Psoas muscle (tissue), 8 donors: ENCODE data around the gene RELL1. TPM values are rescaled to one million over a fixed set of nuclear protein-coding genes. Genes with fewer than 3 reads are reported as not detected.

Experiments used
- ATAC-seq, 4 donors: fragments of 200-7000 bp; cut with Tn5 transposase; one replicate each; pipeline ENCODE4 v1.9.1; 2020; ENCODE audit warnings: moderate library complexity in 3 of 4, mild to moderate bottlenecking in 2 of 4
- DNase-seq, 2 donors: peaks; one replicate each; pipeline ENCODE4 v3.0.0-alpha.2; 2020
- H3K27ac ChIP-seq: fragments of 200-600 bp; one replicate; pipeline ENCODE4 v1.8.0; 2022
- H3K27me3 ChIP-seq, 3 donors: fragments of 200-600 bp in 1 of 3; one replicate each; pipeline versions ENCODE4 v1.6.1 to v1.8.0; 2013 to 2022; ENCODE audit warnings: low read length in 2 of 3, mild to moderate bottlenecking in 2 of 3, moderate library complexity in 1 of 3; ENCODE audit not compliant: insufficient read depth in 3 of 3
- H3K36me3 ChIP-seq, 2 donors: fragments of 200-600 bp in 1 of 2; one replicate each; pipeline versions ENCODE4 v1.6.1 to v1.8.0; 2013 to 2022; ENCODE audit warnings: low read depth in 1 of 2, mild to moderate bottlenecking in 1 of 2, moderate library complexity in 1 of 2; ENCODE audit not compliant: insufficient read depth in 1 of 2
- H3K4me1 ChIP-seq: fragments of 200-600 bp; one replicate; pipeline ENCODE4 v1.8.0; 2022
- H3K4me3 ChIP-seq: fragments of 200-600 bp; one replicate; pipeline ENCODE4 v1.8.0; 2022; ENCODE audit warnings: mild to moderate bottlenecking
- H3K9me3 ChIP-seq: fragments of 200-600 bp; one replicate; pipeline ENCODE4 v1.8.0; 2022
- CTCF ChIP-seq: fragments of 200-600 bp; IDR thresholded peaks from one replicate; pipeline ENCODE4 v1.8.0; 2022; ENCODE audit warnings: antibody characterized with exemption
- WGBS, 3 donors: extraction: QIAGEN DNeasy Blood & Tissue Kit; methylation state at CpG; one replicate each; pipeline versions ENCODE4 v1.1.6 to v1.1.7; 2013; 5-methylcytosine and 5-hydroxymethylcytosine counted together
- intact Hi-C, 2 donors: fragments of 100-400 bp; cut with DNase I; formaldehyde crosslinking; loops; one replicate each; pipeline versions ENCODE4 v1.11.0 to v1.14.2; 2022
- polyA plus RNA-seq, 3 donors: library from polyadenylated mRNA; stranded (reverse); fragments of 200-250 nt; gene quantifications; one replicate each; pipeline ENCODE4 v1.2.3, GENCODE V29; 2013
- total RNA-seq, 4 donors: library from RNA; stranded (reverse); fragmentation: NEBNext Ultra II Directional in 2 of 4; extraction: Animal tissue kit (Norgen Biotek cat#: 25700) in 2 of 4; gene quantifications; one replicate each; pipeline versions ENCODE4 v1.2.1 to v1.2.4, GENCODE V29; 2021 to 2023
- donor health status: healthy with polysubstance abuse.
- donor health status: DM: no; HTN: no; CAD: no; lungs with moderate emphysema.
- donor health status: Bipolar disorder and iron deficiency.
- donor health status: healthy.
- donor health status: DM: yes; HTN: yes; CAD: no.
- donor health status: DM: no; HTN: no; CAD: no.
- donor health status: DM: no; HTN: no; CAD: no.
- donor health status: DM: yes; HTN: yes; CAD: no.

Gene RELL1
- total and polyA plus RNA-seq, 7 donors = 2.3 to 35.7 (median 21.0) TPM

GRCh38 chr4:37562592-37562991 is 123.6 kb downstream of the RELL1 start:
- Histone ChIP-seq H3K27ac (no peak overlapping the region), H3K9me3 (no peaks in the 10 kb centered on the region), H3K4me3 (no peak overlapping the region), H3K27me3 (no peaks in the 10 kb centered on the region), H3K36me3 (no peaks in the 10 kb centered on the region), H3K4me1 (no peaks in the 10 kb centered on the region)
- DNase-seq = no peak
- intact Hi-C loops = no loop called here
- no peak for ATAC-seq
- 77 to 95% (median 85%) methylated on average over 4 of the region's 4 CpGs for WGBS, 3 donors
- TF ChIP-seq CTCF = no peak

GRCh38 chr4:37561803-37562207 is 124.4 kb downstream of the RELL1 start:
- no peaks in the 10 kb centered on the region for H3K27me3 ChIP-seq
- H3K27ac ChIP-seq = no peak overlapping the region
- ATAC-seq (no peak), DNase-seq (no peak)
- TF ChIP-seq CTCF = no peak
- H3K4me1 ChIP-seq = no peaks in the 10 kb centered on the region
- no peaks in the 10 kb centered on the region for H3K9me3 ChIP-seq
- intact Hi-C loops = no loop called here
- WGBS, 3 donors = 26 to 37% (median 32%) methylated on average over 1 of the region's 1 CpG
- no peaks in the 10 kb centered on the region for H3K36me3 ChIP-seq
- no peak overlapping the region for H3K4me3 ChIP-seq

- Histone ChIP-seq H3K4me3 (no peak overlapping the region), H3K9me3 (no peaks in the 10 kb centered on the region), H3K27ac (no peak overlapping the region), H3K36me3 (no peaks in the 10 kb centered on the region), H3K4me1 (no peaks in the 10 kb centered on the region), H3K27me3 (no peaks in the 10 kb centered on the region)
- intact Hi-C loops = no loop called here
- DNase-seq (no peak), ATAC-seq (no peak)
- no peak for TF ChIP-seq CTCF
- 57 to 71% (median 60%) methylated on average over 3 of the region's 3 CpGs for WGBS, 3 donors
Observed at GRCh38 chr4:37561196-37561802, 124.9 kb downstream of the RELL1 start.

Other genes starting within 250 kb of the RELL1 start
- gene PGM2, start 140.3 kb upstream of the RELL1 start, total RNA-seq = 1 to 10 TPM; 2.5 to 4.7 (median 4.0) TPM
- 1 to 10 TPM; 1.1 to 1.8 (median 1.4) TPM for gene PGM2, start 140.3 kb upstream of the RELL1 start, polyA plus RNA-seq
- gene TBC1D1, start 204.7 kb upstream of the RELL1 start, total RNA-seq = 100 to 1,000 TPM in 1 of 4 donors, 10 to 100 TPM in 3; 37.1 to 120 (median 40.6) TPM
- gene TBC1D1, start 204.7 kb upstream of the RELL1 start, polyA plus RNA-seq = 100 to 1,000 TPM in 1 of 3 donors, 10 to 100 TPM in 2; 18.1 to 130 (median 71.7) TPM